T47D (cell line): Measurements from ENCODE around the gene FOXO3.

ENCODE experiments used
- DNase-seq, 2 experiments: peaks; one replicate each; pipeline versions ENCODE4 v3.0.0 to v3.0.0-alpha.2; 2011 to 2012; ENCODE audit warnings: low read depth in 1 of 2, low spot score in 1 of 2
- JUND ChIP-seq: IDR thresholded peaks from 2 replicates; pipeline ENCODE4 v1.6.1; 2012; ENCODE audit warnings: low read depth
- in situ Hi-C: cut with HindIII; loops from 2 replicates; pipeline ENCODE4 v1.10.0; 2016; ENCODE audit warnings: low sequenced_read_pairs, low pct_unique_long_range_greater_than_20kb

Gene FOXO3

DNA sequence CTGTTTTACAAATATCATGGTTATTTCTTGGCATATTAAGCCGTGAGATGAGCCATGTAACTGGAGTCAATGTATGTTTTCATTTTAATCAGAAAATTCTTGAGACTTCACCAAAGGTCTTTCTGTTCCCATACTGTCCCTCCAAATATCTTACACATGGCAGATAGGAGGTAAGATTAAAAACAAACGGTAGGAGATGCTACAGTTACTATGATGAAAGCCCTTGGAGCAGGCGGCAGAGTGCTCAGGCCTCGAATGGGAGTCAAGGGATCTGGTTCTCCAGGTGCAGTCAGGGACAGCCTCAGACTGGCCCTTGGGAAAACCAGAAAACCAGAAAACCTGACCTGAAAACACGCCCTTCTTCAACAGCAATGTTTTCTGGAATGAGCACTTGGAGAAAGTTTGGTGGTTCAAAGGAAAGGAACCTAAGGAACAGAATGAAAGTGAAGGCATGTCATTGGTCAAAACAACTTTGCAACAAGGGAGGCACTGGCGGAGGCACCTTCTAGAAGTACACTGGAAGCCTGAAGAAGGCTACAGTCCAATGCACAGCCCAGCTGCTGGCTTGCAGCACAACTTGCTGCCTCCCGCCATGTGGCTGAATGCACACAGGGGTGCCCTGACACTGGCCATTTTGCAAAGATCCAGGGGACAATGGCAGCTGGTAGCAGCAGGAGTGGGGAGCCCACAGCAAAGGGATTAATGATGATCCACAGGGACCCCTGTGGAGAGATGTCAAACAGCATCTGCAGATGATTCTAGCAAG is 17.4 kb upstream of the FOXO3 start:
- in situ Hi-C loops: no loop called here
- no peak for TF ChIP-seq JUND
- no peak for DNase-seq

DNA sequence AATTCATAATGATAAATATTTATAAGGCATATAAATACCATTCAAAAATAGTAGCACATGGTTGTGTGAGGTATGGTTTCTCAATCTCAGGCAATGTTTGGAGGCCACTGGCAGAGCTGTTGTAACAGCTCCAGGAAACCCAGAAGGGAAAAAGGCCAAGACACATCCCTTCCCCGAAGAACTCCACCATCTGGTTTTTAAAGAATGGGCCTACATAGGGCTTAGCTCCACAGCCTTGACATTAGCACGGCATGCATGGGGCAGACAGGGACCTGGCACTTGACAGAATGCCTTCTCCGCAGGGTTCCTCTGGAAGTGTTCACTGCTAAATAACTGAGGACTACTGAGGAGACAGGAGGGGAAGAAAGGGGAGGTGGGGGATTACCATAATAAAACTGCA is 16.1 kb upstream of the FOXO3 start:
- in situ Hi-C loops: no loop called here

DNA sequence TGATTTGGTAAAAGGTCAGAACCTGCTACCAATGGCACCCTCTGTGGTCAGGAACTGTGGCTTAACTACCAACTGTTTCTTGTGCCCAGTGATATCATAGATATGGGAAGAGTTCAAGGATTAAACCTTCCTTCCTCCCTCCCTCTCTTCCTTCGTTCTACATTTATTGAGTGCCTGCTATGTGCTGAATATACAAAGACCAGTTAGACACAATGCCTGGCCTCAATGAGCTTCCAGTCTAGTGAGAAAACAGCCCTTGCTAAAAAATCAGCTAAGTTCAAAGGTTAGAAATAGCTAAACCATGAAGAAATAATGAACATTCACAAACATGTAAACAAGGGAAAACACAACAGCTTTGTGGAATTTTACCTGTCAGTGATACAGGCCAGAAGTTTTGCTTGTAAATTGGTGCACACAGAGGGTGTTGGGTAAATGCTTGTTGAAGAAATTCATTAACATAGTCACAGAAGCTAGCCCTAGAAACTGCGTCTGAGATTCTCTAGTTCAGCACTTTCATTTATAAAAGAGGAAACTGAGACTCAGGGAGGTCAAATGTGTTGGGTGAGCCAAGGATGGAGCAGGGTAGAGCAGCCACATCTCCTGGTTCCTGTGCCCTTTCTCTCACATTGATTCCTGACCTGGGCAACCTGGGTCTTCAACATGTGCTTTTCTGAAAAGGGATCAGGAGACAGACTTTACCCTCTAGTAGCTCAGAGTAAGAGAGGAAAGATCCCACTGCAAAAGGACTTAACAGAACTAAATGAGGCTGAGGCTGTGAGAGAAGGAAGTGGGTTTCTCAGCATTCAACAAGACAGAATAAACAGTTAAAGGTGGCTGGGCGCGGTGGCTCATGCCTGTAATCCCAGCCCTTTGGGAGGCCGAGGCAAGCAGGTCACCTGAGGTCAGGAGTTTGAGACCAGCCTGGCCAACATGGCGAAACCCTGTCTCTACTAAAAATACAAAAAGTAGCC is 14.4 kb upstream of the FOXO3 start:
- TF ChIP-seq JUND: no peak
- in situ Hi-C loops: no loop called here
- no peak for DNase-seq

More for the DNA sequence above, 16.1 kb upstream of the FOXO3 start:
- DNase-seq: no peak
- TF ChIP-seq JUND: no peak

DNA sequence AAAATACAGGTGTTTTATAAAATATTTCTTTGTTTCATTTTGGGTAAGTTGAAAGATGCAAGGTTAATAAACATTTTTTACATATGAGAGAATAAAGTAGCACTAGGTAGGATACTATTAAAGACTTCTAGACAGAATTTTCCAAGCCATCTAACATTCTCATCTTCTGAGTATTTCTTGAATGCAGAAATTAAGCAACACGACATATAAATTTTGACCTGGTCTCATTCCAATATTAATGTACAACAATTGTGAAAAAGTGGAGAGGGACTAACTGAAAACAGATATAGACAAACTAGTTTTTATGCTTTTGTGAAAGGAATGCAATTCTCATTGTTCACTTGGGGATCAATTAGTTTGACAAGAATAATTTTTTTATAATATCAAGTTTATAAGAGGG is 11.5 kb upstream of the FOXO3 start:
- in situ Hi-C loops: no loop called here
- no peak for DNase-seq
- no peak for TF ChIP-seq JUND

DNA sequence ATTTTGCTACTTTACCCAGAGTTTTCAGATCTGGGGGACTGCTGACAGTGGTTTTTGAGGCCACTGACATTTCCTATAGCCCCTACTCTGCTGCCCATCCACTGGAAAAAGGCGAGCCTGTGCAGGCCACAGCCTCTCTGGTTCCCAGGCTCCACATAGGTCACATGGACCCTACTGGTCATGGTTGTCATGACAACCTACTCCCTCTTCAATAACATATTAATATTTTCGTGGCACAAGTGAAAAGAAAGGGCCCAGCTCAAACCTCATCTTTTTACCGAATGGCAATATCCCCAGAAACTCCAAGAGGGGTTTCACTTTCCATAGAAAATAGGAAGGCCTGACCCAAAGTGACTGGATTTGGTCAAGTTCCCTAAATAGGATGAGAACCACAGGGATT is 11.0 kb upstream of the FOXO3 start:
- TF ChIP-seq JUND: no peak
- no peak for DNase-seq
- in situ Hi-C loops: no loop called here

DNA sequence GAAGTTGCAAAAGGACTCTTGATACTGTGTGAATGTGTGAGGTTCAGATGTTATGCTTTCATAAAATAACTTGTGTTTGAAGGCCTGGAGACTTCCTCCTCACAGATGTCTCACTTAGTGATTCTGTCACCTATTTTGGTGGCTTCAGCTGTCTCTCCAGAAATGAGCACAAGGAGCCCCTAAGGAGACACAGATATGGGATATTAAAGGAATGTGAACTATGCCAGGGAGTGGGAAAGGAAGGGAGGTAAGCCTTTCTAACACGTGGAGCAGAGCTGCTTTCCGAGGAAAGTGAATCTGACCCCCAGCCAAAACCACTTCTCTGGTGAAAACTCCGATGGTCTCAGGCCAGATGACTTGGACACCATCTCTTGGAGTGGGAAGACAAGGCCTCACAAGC is 10.5 kb upstream of the FOXO3 start:
- no peak for DNase-seq
- in situ Hi-C loops: no loop called here
- no peak for TF ChIP-seq JUND

DNA sequence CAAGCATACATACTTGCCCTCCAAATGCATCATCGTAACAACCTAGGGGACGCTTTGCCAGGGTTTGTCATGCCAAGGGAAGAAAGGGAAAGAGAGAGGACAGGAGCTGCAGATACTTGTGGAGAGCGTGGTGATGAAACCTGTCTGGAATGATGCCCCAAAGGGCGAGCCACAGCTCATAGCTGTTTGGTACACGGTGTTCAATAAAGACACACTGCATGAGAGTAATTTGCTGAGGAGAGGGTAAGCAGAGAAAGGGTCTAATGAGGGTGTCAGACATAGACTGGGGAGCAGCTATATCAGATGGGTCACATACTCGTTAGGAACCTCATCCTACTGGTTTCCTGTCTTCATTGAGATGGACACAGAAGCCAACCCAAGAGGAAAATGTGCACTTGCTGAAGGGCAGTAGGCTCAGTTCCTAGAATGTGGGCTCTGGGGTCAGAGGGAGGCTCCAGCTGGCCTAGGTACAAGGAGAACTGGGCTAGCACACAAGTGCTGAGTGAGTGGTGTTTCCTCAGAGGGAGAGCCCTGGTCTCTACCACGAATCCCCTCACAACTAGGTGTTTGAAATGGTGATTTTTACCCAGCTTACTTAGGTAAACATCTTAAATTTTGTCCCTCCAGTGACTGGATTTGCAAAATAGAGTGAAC is 5.2 kb upstream of the FOXO3 start:
- no peak for DNase-seq
- TF ChIP-seq JUND: no peak
- in situ Hi-C loops: no loop called here

DNA sequence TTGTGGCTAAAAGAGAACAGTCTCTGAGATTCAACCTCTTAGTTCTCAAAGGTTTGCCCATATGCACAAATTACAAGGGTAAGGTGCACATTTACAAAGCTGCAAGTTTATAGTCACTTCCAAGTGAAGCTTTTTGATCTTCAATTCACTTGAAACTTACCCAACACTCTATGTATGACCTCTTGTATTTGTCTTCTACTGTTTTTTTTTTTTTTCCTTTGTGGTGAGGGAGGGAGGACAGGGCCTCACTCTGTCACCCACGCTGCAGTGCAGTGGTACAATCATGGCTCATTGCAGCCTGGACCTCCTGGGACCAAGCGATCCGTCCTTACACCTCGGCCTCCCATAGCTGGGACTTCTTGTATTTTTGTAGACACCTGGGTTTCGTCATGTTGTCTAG is 4.5 kb upstream of the FOXO3 start:
- no peak for DNase-seq
- in situ Hi-C loops: no loop called here
- TF ChIP-seq JUND: no peak

DNA sequence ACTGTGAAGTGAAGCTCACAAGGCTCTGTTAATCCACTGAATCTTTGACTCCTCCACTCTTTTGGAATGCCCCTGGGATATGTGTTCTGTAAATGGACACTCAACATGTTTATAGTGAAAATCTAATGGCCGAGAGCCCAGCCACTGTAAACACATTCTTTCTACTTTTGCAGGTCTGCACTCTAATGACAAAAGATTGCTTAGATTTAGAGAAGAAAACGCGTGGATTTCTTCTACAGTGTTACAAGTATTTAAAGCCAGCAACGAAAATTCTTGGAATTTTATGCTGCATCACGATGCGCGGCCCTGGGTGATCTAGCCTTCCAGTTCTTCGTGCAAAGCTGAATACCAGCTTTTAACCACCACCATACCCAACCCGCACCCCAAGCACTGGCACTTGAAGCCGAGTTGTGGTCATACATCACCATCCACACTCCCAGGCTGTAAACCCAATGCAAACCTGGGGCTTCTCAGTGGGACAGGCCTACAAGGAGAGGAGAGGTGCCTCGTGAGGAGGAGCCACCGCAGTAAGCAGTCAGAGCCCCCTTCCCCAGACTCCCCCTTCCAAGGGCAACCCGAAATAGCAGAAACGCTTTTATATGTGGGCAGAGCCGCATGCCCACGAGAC is 3.7 kb upstream of the FOXO3 start:
- peak in 1 of 2 experiments; percentile 49 for DNase-seq
- no peak for TF ChIP-seq JUND
- in situ Hi-C loops: no loop called here

DNA sequence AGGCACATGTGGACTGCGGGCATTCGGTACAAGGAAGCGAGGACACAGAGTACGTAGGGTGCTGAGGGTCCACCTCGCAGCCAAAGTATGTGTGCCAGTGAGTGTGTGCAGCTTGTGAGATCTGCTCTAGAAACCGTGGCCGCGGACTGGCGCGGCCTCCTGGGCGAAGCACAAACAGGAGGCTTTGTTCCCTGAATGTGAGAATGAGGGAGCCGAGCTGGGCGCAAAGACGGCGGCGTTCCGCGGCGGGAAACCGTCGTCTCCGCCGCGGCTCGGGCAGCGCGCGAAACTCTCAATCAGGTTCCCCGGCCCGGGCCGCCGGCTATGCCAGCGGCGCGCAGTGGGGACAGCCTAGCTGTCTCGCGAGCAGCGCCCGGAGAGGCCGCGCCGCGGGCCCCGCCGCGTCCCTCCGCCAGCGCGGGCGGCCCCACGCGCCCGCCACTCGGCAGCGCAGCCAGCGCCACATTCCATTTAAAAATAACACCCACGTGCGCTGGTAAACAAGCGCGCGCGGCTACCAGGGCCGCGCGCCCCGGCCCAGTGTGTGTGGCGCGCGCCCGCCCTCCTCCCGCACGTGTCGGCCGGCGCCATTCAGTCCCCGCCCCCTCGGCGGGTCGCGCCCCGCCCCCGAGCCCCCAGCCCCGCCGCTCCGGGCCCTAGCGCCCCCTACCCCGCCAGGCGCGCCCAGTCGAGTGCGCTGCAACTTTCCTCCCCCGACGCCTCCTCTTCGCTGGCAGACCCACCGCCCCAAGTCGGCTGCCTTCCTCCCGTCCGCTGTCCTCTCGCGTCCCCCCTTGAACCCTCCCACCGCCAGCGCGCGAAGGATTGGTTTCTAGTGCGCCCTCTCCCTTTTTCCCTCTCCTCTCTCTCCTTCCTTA is 3.0 kb upstream of the FOXO3 start:
- DNase-seq: peak; percentile 24 to 81
- TF ChIP-seq JUND: no peak
- in situ Hi-C loops: no loop called here

DNA sequence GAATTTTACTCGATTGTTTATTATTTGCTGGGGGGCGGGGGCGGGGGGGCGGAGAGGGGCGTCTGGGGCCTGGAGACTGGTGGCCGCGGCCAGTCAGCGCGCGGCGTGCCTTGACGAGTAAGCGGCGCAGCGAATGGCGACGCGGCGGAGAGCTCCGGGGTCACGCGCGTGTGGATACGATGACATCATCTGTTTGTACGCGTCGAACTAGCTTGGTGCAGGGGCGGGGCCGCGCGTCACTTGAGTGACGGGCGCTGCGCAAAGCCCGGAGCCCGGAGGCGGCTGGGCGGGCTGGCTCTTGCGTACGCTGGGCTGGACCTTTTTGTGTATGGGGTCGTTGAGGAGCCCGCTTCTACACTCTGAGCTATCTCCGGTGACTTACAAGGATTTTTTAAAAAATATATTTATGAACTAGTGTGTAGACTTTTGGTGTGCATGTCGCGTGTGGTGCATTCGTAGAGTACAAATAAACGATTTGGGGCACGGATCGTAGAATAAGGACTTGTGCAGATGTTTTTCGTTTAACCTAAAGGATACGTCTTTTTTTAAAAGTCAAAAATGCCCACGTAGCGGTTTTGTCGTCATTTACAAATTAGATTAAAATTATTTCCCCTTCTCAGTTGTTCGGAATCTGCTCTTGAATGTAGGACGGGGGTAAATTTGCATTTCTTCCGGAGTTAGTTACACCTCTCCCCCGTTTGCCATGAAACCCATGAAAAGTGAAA is 2.2 kb upstream of the FOXO3 start:
- in situ Hi-C loops: no loop called here
- peak; percentile 70 to 99 for DNase-seq
- TF ChIP-seq JUND: 0 out of 2 replicates have a peak, but pooled peaks have one; percentile 47
